H1 (cell line): ENCODE measurements around the gene GLB1L3. TPM values are rescaled to one million over a fixed set of nuclear protein-coding genes. Genes with fewer than 3 reads are reported as not detected.

Experiments used
- CTCF ChIA-PET: fragments of 300-600 bp; sonication (Branson Sonifier 250); formaldehyde crosslinking; loops from one replicate; lab custom pipeline; 2021; ENCODE audit not compliant: partially characterized antibody; lab: Charles Lee
- POLR2A ChIA-PET: fragments of 300-600 bp; sonication (Branson Sonifier 250); formaldehyde crosslinking; loops from one replicate; lab custom pipeline; 2021; ENCODE audit warnings: inconsistent platforms; ENCODE audit not compliant: partially characterized antibody; lab: Charles Lee
- DNase-seq, 2 experiments: peaks; one replicate each; pipeline versions ENCODE4 v3.0.0 to v3.0.0-alpha.2; 2010 to 2022; ENCODE audit warnings: low spot score in 2 of 2, low read depth in 1 of 2, mixed read lengths in 1 of 2
- FAIRE-seq: peaks from 2 replicates; lab custom pipeline; 2011; peaks lifted over from hg19 to GRCh38; lab: Jason Lieb, UNC
- H2AFZ ChIP-seq: 2 replicates; pipeline ENCODE4 v1.8.1; 2012; ENCODE audit warnings: low read length, inconsistent platforms
- H2AK5ac ChIP-seq: 2 replicates; pipeline ENCODE4 v1.6.1; 2013; ENCODE audit warnings: low read depth, low read length
- H2BK120ac ChIP-seq: replicated peaks from 2 replicates; pipeline ENCODE3; 2013; ENCODE audit warnings: low read depth, low read length, inconsistent platforms
- H2BK12ac ChIP-seq: 2 replicates; pipeline ENCODE4 v1.6.1; 2013; ENCODE audit warnings: low read depth, low read length
- H2BK15ac ChIP-seq: 2 replicates; pipeline ENCODE4 v1.6.1; 2013; ENCODE audit warnings: low read length
- H2BK20ac ChIP-seq: 2 replicates; pipeline ENCODE4 v1.6.1; 2013; ENCODE audit warnings: low read length
- H2BK5ac ChIP-seq: 2 replicates; pipeline ENCODE4 v1.6.1; 2013; ENCODE audit warnings: low read depth, low read length
- H3K14ac ChIP-seq: 2 replicates; pipeline ENCODE4 v1.6.1; 2013; ENCODE audit warnings: inconsistent platforms; ENCODE audit not compliant: insufficient read length
- H3K18ac ChIP-seq: 2 replicates; pipeline ENCODE4 v1.6.1; 2013; ENCODE audit warnings: low read length; ENCODE audit errors: extremely low read depth
- H3K23ac ChIP-seq: 2 replicates; pipeline ENCODE4 v1.6.1; 2013; ENCODE audit warnings: inconsistent platforms; ENCODE audit not compliant: insufficient read length
- H3K23me2 ChIP-seq: 2 replicates; pipeline ENCODE4 v1.6.1; 2013; ENCODE audit warnings: low read depth, low read length
- H3K27ac ChIP-seq: 2 replicates; pipeline ENCODE4 v1.6.1; 2011; ENCODE audit warnings: low read depth, low read length, inconsistent platforms
- H3K27me3 ChIP-seq, 4 experiments: replicated peaks in 1 of 4; 1 replicate in 1 of 4; 2 replicates in 3 of 4; pipeline versions ENCODE4 v1.6.1 to v1.8.1; 2011 to 2013; ENCODE audit warnings: low read length in 3 of 4, mild to moderate bottlenecking in 3 of 4, inconsistent platforms in 2 of 4, mixed read lengths in 2 of 4, moderate library complexity in 1 of 4; ENCODE audit not compliant: control insufficient read depth in 3 of 4, insufficient read depth in 3 of 4; ENCODE audit errors: extremely low read depth in 1 of 4
- H3K36me3 ChIP-seq, 4 experiments: 2 replicates each; pipeline versions ENCODE4 v1.6.1 to v1.8.1; 2011 to 2013; ENCODE audit warnings: mild to moderate bottlenecking in 4 of 4, low read length in 3 of 4, moderate library complexity in 2 of 4, control low read depth in 1 of 4, inconsistent platforms in 1 of 4; ENCODE audit not compliant: insufficient read depth in 4 of 4, control insufficient read depth in 2 of 4
- H3K4ac ChIP-seq: replicated peaks from 2 replicates; pipeline ENCODE3; 2013; ENCODE audit warnings: low read length, low read depth, mixed read lengths, inconsistent platforms; ENCODE audit not compliant: insufficient read length
- H3K4me1 ChIP-seq, 4 experiments: replicated peaks in 1 of 4; 1 replicate in 1 of 4; 2 replicates in 3 of 4; pipeline versions ENCODE4 v1.6.1 to v1.8.1; 2011 to 2013; ENCODE audit warnings: low read length in 3 of 4, inconsistent platforms in 2 of 4, mixed read lengths in 1 of 4; ENCODE audit not compliant: insufficient read depth in 4 of 4, control insufficient read depth in 3 of 4
- H3K4me2 ChIP-seq, 2 experiments: 2 replicates each; pipeline versions ENCODE4 v1.6.1 to v1.8.1; 2011 to 2013; ENCODE audit warnings: low read depth in 2 of 2, low read length in 2 of 2, control low read depth in 1 of 2, inconsistent platforms in 1 of 2, mild to moderate bottlenecking in 1 of 2; ENCODE audit not compliant: insufficient read depth in 1 of 2
- H3K4me3 ChIP-seq, 4 experiments: fragments of 200-600, 300-600 bp in 1 of 4; sonication (generic), shearing (Covaris generic), sonication (Bioruptor Twin) in 1 of 4; 2 replicates each; pipeline versions ENCODE4 v1.5.1 to v1.8.1; 2011 to 2016; ENCODE audit warnings: low read length in 4 of 4, low read depth in 3 of 4, control low read depth in 2 of 4, inconsistent platforms in 2 of 4, mild to moderate bottlenecking in 2 of 4, mixed read lengths in 1 of 4, moderate library complexity in 1 of 4; ENCODE audit not compliant: insufficient read depth in 2 of 4; ENCODE audit errors: extremely low read depth in 1 of 4
- H3K56ac ChIP-seq: replicated peaks from 2 replicates; pipeline ENCODE3; 2013; ENCODE audit warnings: low read depth, mild to moderate bottlenecking, mixed read lengths, low read length, inconsistent platforms; ENCODE audit not compliant: insufficient read length
- H3K79me1 ChIP-seq: 2 replicates; pipeline ENCODE4 v1.6.1; 2013; ENCODE audit warnings: low read depth, low read length, control low read depth
- H3K79me2 ChIP-seq, 2 experiments: 2 replicates each; pipeline versions ENCODE4 v1.6.1 to v1.8.1; 2012 to 2013; ENCODE audit warnings: low read length in 2 of 2, mild to moderate bottlenecking in 2 of 2, inconsistent platforms in 1 of 2; ENCODE audit not compliant: insufficient read depth in 2 of 2, control insufficient read depth in 1 of 2
- H3K9ac ChIP-seq, 4 experiments: replicated peaks in 1 of 4; 1 replicate in 1 of 4; 2 replicates in 3 of 4; pipeline versions ENCODE4 v1.6.1 to v1.8.1; 2011 to 2013; ENCODE audit warnings: low read depth in 3 of 4, low read length in 3 of 4, control low read depth in 2 of 4, mild to moderate bottlenecking in 2 of 4, moderate library complexity in 2 of 4, inconsistent platforms in 1 of 4; ENCODE audit errors: extremely low read depth in 1 of 4
- H3K9me3 ChIP-seq, 2 experiments: 2 replicates each; pipeline versions ENCODE4 v1.6.1 to v1.8.1; 2012 to 2013; ENCODE audit warnings: mild to moderate bottlenecking in 2 of 2, moderate library complexity in 2 of 2, control low read depth in 1 of 2, inconsistent platforms in 1 of 2, low read depth in 1 of 2, low read length in 1 of 2, mixed read lengths in 1 of 2; ENCODE audit not compliant: insufficient read depth in 2 of 2
- H4K20me1 ChIP-seq, 2 experiments: replicated peaks in 1 of 2; 2 replicates each; pipeline versions ENCODE3 to v1.8.1; 2011 to 2013; ENCODE audit warnings: inconsistent platforms in 2 of 2, low read length in 2 of 2, mild to moderate bottlenecking in 1 of 2; ENCODE audit not compliant: insufficient read depth in 2 of 2, control insufficient read depth in 1 of 2
- H4K5ac ChIP-seq: 2 replicates; pipeline ENCODE4 v1.6.1; 2013; ENCODE audit warnings: low read length, low read depth, mixed read lengths, inconsistent platforms; ENCODE audit not compliant: insufficient read length
- H4K8ac ChIP-seq: 2 replicates; pipeline ENCODE4 v1.8.0; 2013; ENCODE audit warnings: mild to moderate bottlenecking, moderate library complexity, low read length, inconsistent platforms; ENCODE audit not compliant: insufficient read depth; ENCODE audit errors: extremely low read depth
- H4K91ac ChIP-seq: replicated peaks from 2 replicates; pipeline ENCODE3; 2013; ENCODE audit warnings: low read length, mixed read lengths, inconsistent platforms; ENCODE audit not compliant: insufficient read length
- CEBPB ChIP-seq: IDR thresholded peaks from 2 replicates; pipeline ENCODE4 v1.6.1; 2012; ENCODE audit warnings: low read depth, low read length
- CHD2 ChIP-seq: IDR thresholded peaks from 2 replicates; pipeline ENCODE4 v1.6.1; 2012; ENCODE audit warnings: low read length, improper control_type of control experiment
- EZH2 ChIP-seq: fragments of 200-600 bp; sonication (generic); IDR thresholded peaks from 2 replicates; pipeline ENCODE4 v1.7.1; 2012; ENCODE audit warnings: low read depth, mild to moderate bottlenecking, moderate library complexity, low read length, inconsistent platforms; ENCODE audit not compliant: severe bottlenecking
- GABPA ChIP-seq: IDR thresholded peaks from 2 replicates; pipeline ENCODE4 v1.6.1; 2011; ENCODE audit warnings: mild to moderate bottlenecking, low read length, moderate library complexity, borderline replicate concordance; ENCODE audit not compliant: insufficient read depth
- HDAC6 ChIP-seq: IDR thresholded peaks from one replicate; pipeline ENCODE4 v1.7.1; 2012; ENCODE audit warnings: low read depth, mild to moderate bottlenecking, inconsistent platforms, low read length, moderate library complexity
- MAFK ChIP-seq: IDR thresholded peaks from 2 replicates; pipeline ENCODE4 v1.6.1; 2012; ENCODE audit warnings: low read depth, mild to moderate bottlenecking, improper control_type of control experiment, low read length
- NRF1 ChIP-seq: IDR thresholded peaks from 2 replicates; pipeline ENCODE4 v1.6.1; 2011; ENCODE audit warnings: mild to moderate bottlenecking, low read depth, low read length, improper control_type of control experiment
- SP2 ChIP-seq: IDR thresholded peaks from 2 replicates; pipeline ENCODE4 v1.6.1; 2012; ENCODE audit warnings: mild to moderate bottlenecking, low read length, inconsistent platforms
- SUZ12 ChIP-seq: fragments of 200-600 bp; sonication (generic); IDR thresholded peaks from 2 replicates; pipeline ENCODE4 v1.6.1; 2012; ENCODE audit warnings: mild to moderate bottlenecking, inconsistent platforms, low read length, moderate library complexity, mixed read lengths
- TCF12 ChIP-seq: IDR thresholded peaks from 2 replicates; pipeline ENCODE4 v1.6.1; 2011; ENCODE audit warnings: low read depth, mild to moderate bottlenecking, low read length
- WGBS, 2 experiments: shearing (Covaris generic) in 1 of 2; methylation state at CpG; one replicate each; pipeline versions ENCODE4 v1.1.6 to v1.1.7; 2013 to 2015; ENCODE audit warnings: low lambda C conversion rate in 2 of 2, mixed read lengths in 2 of 2, inconsistent platforms in 1 of 2, low coverage in 1 of 2, missing lambda C conversion rate in 1 of 2; ENCODE audit not compliant: insufficient replicate concordance in 2 of 2, insufficient coverage in 1 of 2, insufficient read length in 1 of 2; ENCODE audit errors: extremely low coverage in 1 of 2, missing lambda C conversion rate in 1 of 2; 5-methylcytosine and 5-hydroxymethylcytosine counted together
- polyA plus RNA-seq, 7 experiments: library from polyadenylated mRNA; depleted of rRNA in 3 of 7; stranded (reverse) in 5 of 7; unstranded in 2 of 7; fragments of >200 nt in 5 of 7; fragments of 200-250 nt in 2 of 7; gene quantifications; 1 replicate in 5 of 7; 2 replicates in 1 of 7; 4 replicates in 1 of 7; pipeline versions ENCODE4 v1.2.1 to v1.2.3, GENCODE V29; 2011 to 2013; ENCODE audit warnings: missing spikeins in 2 of 7, mixed read lengths in 2 of 7
- total RNA-seq: library from RNA; stranded (reverse); fragmentation: NEBNext Ultra II Directional; extraction: Animal tissue kit (Norgen Biotek cat#: 25700); gene quantifications from 2 replicates; pipeline ENCODE4 v1.2.1, GENCODE V29; 2021

The GLB1L3 gene
- total and polyA plus RNA-seq, 2 of the 8 experiments (the other 6 are each of a cell fraction or from before 2014, with no cell fraction given): 14.9 to 33.2 TPM

DNA sequence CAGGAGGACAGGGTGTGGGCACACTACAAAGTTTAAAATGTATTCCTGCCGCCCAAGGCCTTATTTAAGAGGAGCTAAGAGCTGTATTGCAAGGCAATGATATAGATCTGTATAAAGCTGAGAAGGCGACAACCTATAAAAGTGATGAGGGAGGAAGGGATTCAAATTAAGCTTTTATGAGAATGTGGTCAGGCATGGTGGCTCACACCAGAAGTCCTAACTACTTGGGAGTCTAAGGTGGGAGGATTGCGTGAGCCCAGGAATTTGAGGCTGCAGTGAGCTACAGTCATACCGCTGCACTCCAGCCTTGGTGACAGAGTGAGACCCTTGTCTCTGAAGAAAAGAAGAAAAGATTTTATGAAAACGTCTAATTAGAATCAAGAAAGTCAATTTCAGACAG is 9.7 kb upstream of the GLB1L3 start:
- Histone ChIP-seq H4K20me1 (peaks cover 0 to 4% of the 10 kb centered on the region in 2 experiments), H3K79me2 (peaks cover 0 to 58% of the 10 kb centered on the region in 2 experiments; a peak in 3 of 4 replicates), H2BK5ac (no peak overlapping the region), H3K9ac (no peak overlapping the region), H3K56ac (no peak overlapping the region), H4K8ac (no peak overlapping the region), H3K23me2 (no peaks in the 10 kb centered on the region), H2BK20ac (no peak overlapping the region), H2AK5ac (no peak overlapping the region), H3K4me2 (no peak overlapping the region), H3K23ac (no peak overlapping the region), H3K4me3 (no peak overlapping the region), H3K18ac (no peak overlapping the region), H2AFZ (no peak overlapping the region), H3K79me1 (peaks cover 3% of the 10 kb centered on the region; the same call in 1 of the 2 replicates), H2BK15ac (no peak overlapping the region), H2BK12ac (no peak overlapping the region), H4K91ac (no peak overlapping the region), H2BK120ac (no peak overlapping the region), H3K27ac (no peak overlapping the region), H3K36me3 (peaks cover 0 to 18% (median 7%) of the 10 kb centered on the region in 4 experiments; a peak in 4 of 8 replicates), H3K9me3 (no peaks in the 10 kb centered on the region), H3K14ac (no peak overlapping the region), H3K4ac (no peak overlapping the region), H3K4me1 (peaks cover 6 to 25% (median 11%) of the 10 kb centered on the region in 4 experiments), H3K27me3 (no peaks in the 10 kb centered on the region), H4K5ac (no peak overlapping the region)
- WGBS, 2 experiments: 82% methylated on average over 5 of the region's 5 CpGs; no CpG with 5 or more reads in 1 of the 2 experiments
- CTCF ChIA-PET: interaction anchor here (7.1 kb wide), 1 partner anchor 9 kb away, joined by 114 read pairs; the partner anchor contains the start of gene GLB1L3
- DNase-seq (no peak), FAIRE-seq (no peak)
- POLR2A ChIA-PET: interaction anchor here (1.2 to 9.2 kb wide), 4 partner anchors 10 to 13 kb away, joined by 4 to 76 read pairs (median 4); partner anchors contain the start of genes ACAD8, GLB1L3 and THYN1
- no peak for TF ChIP-seq HDAC6
- TF ChIP-seq SUZ12: no peak
- no peak for TF ChIP-seq CHD2
- TF ChIP-seq GABPA: no peak
- TF ChIP-seq SP2: no peak
- TF ChIP-seq NRF1: no peak
- TF ChIP-seq EZH2: no peak
- no peak for TF ChIP-seq MAFK
- TF ChIP-seq CEBPB: no peak
- no peak for TF ChIP-seq TCF12
